ENCODE data around the gene CAPN6.

Gene CAPN6

GRCh38 chrX:111199505-111199904 lies 70.8 kb downstream of the CAPN6 start:
- Histone ChIP-seq H3K79me1 (ENCODE audit: low read length) (no peaks in the 10 kb centered on the region), H3K18ac (ENCODE audit: low read length) (no peak overlapping the region), H3K4me3 (ENCODE audit: low read length) (no peak overlapping the region), H3K9ac (ENCODE audit: low read length) (no peak overlapping the region), H4K8ac (ENCODE audit: low read depth, low read length) (no peak overlapping the region), H3K36me3 (ENCODE audit: control insufficient read depth, insufficient read depth, low read length) (no peaks in the 10 kb centered on the region), H4K5ac (ENCODE audit: low read length) (no peak overlapping the region), H2BK5ac (ENCODE audit: low read length) (no peak overlapping the region), H2BK120ac (ENCODE audit: low read depth, low read length) (no peak overlapping the region), H3K4ac (ENCODE audit: low read depth, low read length) (no peak overlapping the region), H2AK5ac (ENCODE audit: low read length) (no peak overlapping the region), H3K79me2 (ENCODE audit: control insufficient read depth, insufficient read depth, low read length) (no peaks in the 10 kb centered on the region), H3K4me2 (ENCODE audit: low read length) (no peak overlapping the region), H3K4me1 (ENCODE audit: control insufficient read depth, low read depth, low read length) (no peaks in the 10 kb centered on the region), H2BK15ac (replicated peaks; ENCODE audit: low read depth) (no peak overlapping the region), H3K27me3 (ENCODE audit: insufficient read depth, low read length, poor library complexity) (no peaks in the 10 kb centered on the region), H3K56ac (ENCODE audit: low read length) (no peak overlapping the region), H3K23ac (ENCODE audit: low read length) (no peak overlapping the region), H3K27ac (ENCODE audit: low read depth, low read length) (no peak overlapping the region)
- DNase-seq, result no peak
- no CpG with 5 or more reads among the region's 2 CpGs for WGBS (ENCODE audit: extremely low coverage, insufficient coverage, low lambda C conversion rate)

All from mesendoderm (in vitro differentiated cells).